Vagina (tissue), 2 donors: ENCODE results near the gene GATA5. TPM values are rescaled to one million over a fixed set of nuclear protein-coding genes. Genes with fewer than 3 reads are reported as not detected.

Experiments
- DNase-seq, 2 donors: peaks; one replicate each; pipeline ENCODE4 v3.0.0-alpha.2; 2017; ENCODE audit errors: extremely low spot score in 2 of 2
- H3K27ac ChIP-seq: fragments of 200-600 bp; sonication (generic); one replicate; pipeline ENCODE4 v1.5.1; 2019
- H3K27me3 ChIP-seq: fragments of 200-600 bp; sonication (generic); one replicate; pipeline ENCODE4 v1.5.1; 2019
- H3K36me3 ChIP-seq, 2 donors: fragments of 200-600 bp; sonication (generic); one replicate each; pipeline ENCODE4 v1.5.1; 2017 to 2019
- H3K4me1 ChIP-seq: fragments of 200-600 bp; sonication (generic); one replicate; pipeline ENCODE4 v1.5.1; 2019
- H3K4me3 ChIP-seq, 2 donors: fragments of 200-600 bp; sonication (generic); 1 replicate in 1 of 2; 2 replicates in 1 of 2; pipeline ENCODE4 v1.5.1; 2016 to 2019
- H3K9me3 ChIP-seq: fragments of 200-600 bp; sonication (generic); one replicate; pipeline ENCODE4 v1.5.1; 2019
- CTCF ChIP-seq, 3 experiments: fragments of 450-650 bp in 2 of 3; fragments of 200-600 bp in 1 of 3; sonication (generic) in 1 of 3; IDR thresholded peaks; one replicate each; pipeline ENCODE4 v1.5.1; 2017 to 2019; ENCODE audit warnings: antibody characterized with exemption in 3 of 3, mild to moderate bottlenecking in 2 of 3, moderate library complexity in 2 of 3
- POLR2A ChIP-seq, 2 donors: fragments of 450-650 bp; IDR thresholded peaks; one replicate each; pipeline ENCODE4 v1.6.1; 2017; ENCODE audit warnings: antibody characterized with exemption in 2 of 2, mild to moderate bottlenecking in 2 of 2, moderate library complexity in 2 of 2
- POLR2AphosphoS5 ChIP-seq, 2 donors: sonication (generic); formaldehyde crosslinking; IDR thresholded peaks; one replicate each; pipeline ENCODE4 v1.9.0; 2017; ENCODE audit warnings: antibody characterized with exemption in 2 of 2, mild to moderate bottlenecking in 2 of 2, low read depth in 1 of 2; ENCODE audit not compliant: insufficient read depth in 1 of 2
- intact Hi-C: fragments of 100-400 bp; cut with DNase I; formaldehyde crosslinking; loops from one replicate; pipeline ENCODE4 v1.15.1; 2023
- total RNA-seq: library from RNA; depleted of rRNA; stranded (reverse); fragments of >200 nt; gene quantifications from one replicate; pipeline ENCODE4 v1.2.3, GENCODE V29; 2016

GATA5 gene
- total RNA-seq, 1 donor from 2014 or later = 7.9 TPM

DNA sequence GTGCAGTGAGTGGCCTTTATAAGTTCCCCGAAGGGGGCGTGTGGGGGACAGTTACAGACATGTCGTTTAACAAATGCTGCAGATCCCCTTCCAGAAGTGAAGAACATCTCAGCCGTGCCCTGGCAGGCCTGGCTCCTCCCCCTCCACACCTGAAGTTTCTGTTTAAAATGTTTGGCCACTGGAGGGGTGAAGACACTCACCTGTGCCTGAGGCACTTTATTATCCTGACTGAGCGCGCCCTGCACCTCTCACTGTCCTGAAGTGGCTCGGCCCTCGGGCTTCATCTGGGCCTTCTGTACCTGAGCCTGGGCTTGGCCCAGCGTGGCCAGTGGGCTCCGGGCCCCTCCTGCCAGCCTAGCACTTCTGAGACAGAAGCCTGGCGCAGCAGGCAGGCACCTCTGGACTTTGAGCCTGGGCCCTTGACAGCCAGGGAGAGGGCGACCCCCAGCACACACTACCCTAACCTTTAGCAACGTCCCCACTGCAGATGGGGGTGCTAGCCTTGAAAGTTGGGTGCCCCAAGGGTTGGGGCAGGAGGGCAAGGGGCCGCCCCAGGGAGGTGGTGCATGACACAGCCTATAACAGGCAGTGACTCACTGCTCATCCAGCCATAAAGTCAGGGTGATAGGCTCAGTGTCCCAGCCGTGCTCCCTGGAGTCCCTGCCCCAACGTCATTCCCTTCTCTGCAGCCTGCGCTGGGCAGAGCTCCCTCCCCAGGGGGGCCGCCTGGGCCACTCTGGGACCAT is 13.6 kb upstream of the GATA5 start:
- peaks cover 13% of the 10 kb centered on the region for H3K4me1 ChIP-seq
- H3K27me3 ChIP-seq = no peaks in the 10 kb centered on the region
- H3K36me3 ChIP-seq = no peaks in the 10 kb centered on the region
- H3K4me3 ChIP-seq = no peak overlapping the region
- DNase-seq = no peak
- intact Hi-C loops = no loop called here
- no peak for TF ChIP-seq POLR2A (IDR thresholded peaks at IDR 0.05)
- H3K27ac ChIP-seq = no peak overlapping the region
- no peaks in the 10 kb centered on the region for H3K9me3 ChIP-seq

GRCh38 chr20:62488470-62488869 is 12.7 kb upstream of the GATA5 start:
- DNase-seq = no peak
- intact Hi-C loops = no loop called here
- Histone ChIP-seq H3K9me3 (no peaks in the 10 kb centered on the region), H3K27me3 (no peaks in the 10 kb centered on the region), H3K4me1 (peaks cover 13% of the 10 kb centered on the region), H3K36me3 (no peaks in the 10 kb centered on the region), H3K27ac (no peak overlapping the region), H3K4me3 (no peak overlapping the region)
- TF ChIP-seq POLR2AphosphoS5 (IDR thresholded peaks at IDR 0.05; ENCODE audit: insufficient read depth in 1 of 2, low read depth in 1 of 2) = no peak
- no peak for TF ChIP-seq POLR2A (IDR thresholded peaks at IDR 0.05)

- Histone ChIP-seq H3K27me3 (no peaks in the 10 kb centered on the region), H3K36me3 (no peaks in the 10 kb centered on the region), H3K9me3 (no peaks in the 10 kb centered on the region), H3K4me1 (peaks cover 15% of the 10 kb centered on the region), H3K4me3 (no peak overlapping the region), H3K27ac (no peak overlapping the region)
- intact Hi-C loops = no loop called here
- DNase-seq = no peak
- TF ChIP-seq POLR2AphosphoS5 (IDR thresholded peaks at IDR 0.05; ENCODE audit: insufficient read depth in 1 of 2, low read depth in 1 of 2) (no peak), CTCF (IDR thresholded peaks at IDR 0.05) (no peak), POLR2A (IDR thresholded peaks at IDR 0.05) (no peak)
These were observed 12.0 kb upstream of the GATA5 start for GRCh38 chr20:62487561-62488354.

- Histone ChIP-seq H3K4me1 (peaks cover 21% of the 10 kb centered on the region), H3K4me3 (no peak overlapping the region), H3K27ac (no peak overlapping the region), H3K27me3 (no peaks in the 10 kb centered on the region), H3K9me3 (no peaks in the 10 kb centered on the region), H3K36me3 (no peaks in the 10 kb centered on the region)
- TF ChIP-seq CTCF (IDR thresholded peaks at IDR 0.05) (no peak), POLR2A (IDR thresholded peaks at IDR 0.05) (no peak), POLR2AphosphoS5 (IDR thresholded peaks at IDR 0.05; ENCODE audit: insufficient read depth in 1 of 2, low read depth in 1 of 2) (no peak)
- intact Hi-C loops = no loop called here
- DNase-seq = no peak
These were observed 11.3 kb upstream of the GATA5 start for GRCh38 chr20:62487118-62487517.

DNA sequence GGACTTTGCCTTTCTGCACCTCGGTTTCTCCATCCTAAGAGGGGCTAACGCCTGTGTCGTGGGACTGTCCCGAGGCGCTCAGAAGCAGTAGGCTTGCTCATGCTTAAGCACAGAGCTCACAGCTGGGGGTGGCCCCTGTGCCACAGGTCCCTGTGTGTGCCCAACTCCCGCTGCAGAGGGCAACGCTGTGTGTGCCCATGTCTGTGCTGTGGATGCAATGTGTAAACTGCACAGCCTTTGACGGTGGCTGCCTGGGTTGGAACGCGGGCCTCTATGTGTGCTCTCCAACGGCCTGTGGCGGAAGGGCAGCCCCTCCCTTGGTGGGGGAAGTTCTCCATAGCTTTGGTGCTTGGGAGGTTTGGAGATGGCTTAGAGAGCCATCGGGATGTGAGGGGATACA is 10.7 kb upstream of the GATA5 start:
- intact Hi-C loops = no loop called here
- Histone ChIP-seq H3K27ac (no peak overlapping the region), H3K36me3 (no peaks in the 10 kb centered on the region), H3K9me3 (no peaks in the 10 kb centered on the region), H3K4me3 (no peak overlapping the region), H3K27me3 (no peaks in the 10 kb centered on the region), H3K4me1 (peaks cover 27% of the 10 kb centered on the region)
- no peak for DNase-seq
- no peak for TF ChIP-seq POLR2A (IDR thresholded peaks at IDR 0.05)
- TF ChIP-seq CTCF (IDR thresholded peaks at IDR 0.05) = no peak
- no peak for TF ChIP-seq POLR2AphosphoS5 (IDR thresholded peaks at IDR 0.05; ENCODE audit: insufficient read depth in 1 of 2, low read depth in 1 of 2)

DNA sequence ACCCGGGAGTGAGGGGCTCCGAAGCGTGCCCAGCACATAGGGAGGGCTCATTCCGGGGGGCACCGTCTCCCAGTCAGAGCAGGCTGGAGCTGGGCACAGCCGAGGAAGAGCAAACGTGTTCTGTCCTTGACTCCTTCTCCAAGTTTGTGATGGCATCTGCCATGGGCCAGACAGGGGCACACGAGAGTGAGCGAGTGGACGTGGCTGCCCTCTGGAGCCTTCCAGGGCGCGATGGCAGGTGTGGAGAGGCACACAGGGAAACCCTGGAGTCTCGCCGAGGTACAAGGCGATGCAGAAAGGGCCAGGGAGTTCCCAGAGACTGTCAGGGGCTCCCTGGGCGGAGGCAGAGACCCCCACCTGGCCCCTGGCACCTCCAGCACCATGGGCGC is 9.9 kb upstream of the GATA5 start:
- H3K9me3 ChIP-seq = no peaks in the 10 kb centered on the region
- TF ChIP-seq POLR2A (IDR thresholded peaks at IDR 0.05) (no peak), CTCF (IDR thresholded peaks at IDR 0.05) (no peak), POLR2AphosphoS5 (IDR thresholded peaks at IDR 0.05; ENCODE audit: insufficient read depth in 1 of 2, low read depth in 1 of 2) (no peak)
- no peak for DNase-seq
- no peak overlapping the region for H3K27ac ChIP-seq
- H3K36me3 ChIP-seq = no peaks in the 10 kb centered on the region
- H3K4me1 ChIP-seq = peaks cover 27% of the 10 kb centered on the region
- no peak overlapping the region for H3K4me3 ChIP-seq
- intact Hi-C loops = no loop called here
- H3K27me3 ChIP-seq = no peaks in the 10 kb centered on the region
